HK-2 (cell line): ENCODE data around the gene HRC.
"Not testable (repeated sequence)": the region's sequence is repeated elsewhere in the genome, so short reads cannot be mapped to it uniquely, and the experiment has no call there.

Experiments
- DNase-seq: peaks from one replicate; pipeline ENCODE4 v3.0.0-alpha.2; 2018; ENCODE audit not compliant: unreplicated experiment

HRC gene

GRCh38 chr19:49160450-49161189 lies 5.4 kb upstream of the HRC start:
- DNase-seq, result no peak

- DNase-seq, result peak; percentile 85
These were observed 2.4 kb upstream of the HRC start, which contains the start of gene TRPM4 for GRCh38 chr19:49157445-49158224. Gene TRPM4 (plus strand): TSS chr19:49157792. CDS start chr19:49157867, 75 bp downstream.

- DNase-seq, result no peak
These were observed 687 bp upstream of the HRC start for GRCh38 chr19:49155820-49156346.

- no peak for DNase-seq
These were observed 917 bp downstream of the HRC start for GRCh38 chr19:49154279-49154678.

GRCh38 chr19:49153167-49153809 lies 1.9 kb downstream of the HRC start:
- no peak for DNase-seq

GRCh38 chr19:49152119-49152550 lies 3.1 kb downstream of the HRC start:
- no peak for DNase-seq

- DNase-seq, result peak; percentile 85
These were observed 3.7 kb downstream of the HRC start for GRCh38 chr19:49151267-49152118.

- no peak for DNase-seq
These were observed 4.3 kb downstream of the HRC start for GRCh38 chr19:49150944-49151243.

GRCh38 chr19:49150106-49150943 lies 4.9 kb downstream of the HRC start:
- peak; percentile 87 for DNase-seq

- peak; percentile 70 for DNase-seq
These were observed 5.5 kb downstream of the HRC start for GRCh38 chr19:49149652-49150105.

GRCh38 chr19:49148784-49149651 lies 6.2 kb downstream of the HRC start:
- DNase-seq, result peak; percentile 99

- no peak for DNase-seq
These were observed 7.0 kb downstream of the HRC start for GRCh38 chr19:49148044-49148682.

- not testable (repeated sequence) for DNase-seq
These were observed 8.8 kb downstream of the HRC start for GRCh38 chr19:49146408-49146770.

GRCh38 chr19:49145573-49146407 lies 9.4 kb downstream of the HRC start:
- DNase-seq, result peak; percentile 63

GRCh38 chr19:49142866-49143335 lies 12.3 kb downstream of the HRC start:
- DNase-seq, result no peak

GRCh38 chr19:49141352-49141751 lies 13.8 kb downstream of the HRC start:
- no peak for DNase-seq

GRCh38 chr19:49140951-49141350 lies 14.2 kb downstream of the HRC start:
- DNase-seq, result no peak

- no peak for DNase-seq
These were observed 18.4 kb downstream of the HRC start for GRCh38 chr19:49136771-49137171.
